Natural killer cell treated with Interleukin-12 subunit alpha and Interleukin-12 subunit beta and Interleukin-15 and Interleukin-18, amount 100 ng/mL, for 72 hours (primary cell): ENCODE results near the gene C11orf65. TPM values are rescaled to one million over a fixed set of nuclear protein-coding genes. Genes with fewer than 3 reads are reported as not detected.

Source experiments
- total RNA-seq, 2 donors: library from RNA; stranded (reverse); gene quantifications; one replicate each; pipeline ENCODE4 v1.2.3, GENCODE V29; 2022

C11orf65 gene
- total RNA-seq, 2 donors from 2014 or later: 0.31 TPM

Other genes with a start within 250 kb of the C11orf65 start
- 10 to 100 TPM; 31.1 to 35.8 TPM for gene NPAT, start 244.9 kb downstream of the C11orf65 start, total RNA-seq
- 100 to 1,000 TPM in 1 of 2 donors, 10 to 100 TPM in 1; 86.4 to 107 TPM for gene ATM, start 244.5 kb downstream of the C11orf65 start, total RNA-seq
- 10 to 100 TPM; 14.7 to 15.6 TPM for gene POGLUT3, start 30.9 kb upstream of the C11orf65 start, total RNA-seq
- under 1 TPM; 0.56 to 0.90 TPM for gene EXPH5, start 126.2 kb upstream of the C11orf65 start, total RNA-seq
- 10 to 100 TPM; 39.2 to 84.1 TPM for gene DDX10, start 197.5 kb upstream of the C11orf65 start, total RNA-seq